Measurements from ENCODE around the gene GABBR2. TPM values are rescaled to one million over a fixed set of nuclear protein-coding genes. Genes with fewer than 3 reads are reported as not detected.

GABBR2 gene
- total and polyA plus RNA-seq, 2 of the 8 experiments (the other 6 are each of a cell fraction or from before 2014, with no cell fraction given) = 0.50 to 1.2 TPM

GRCh38 chr9:98484162-98484561 is 224.6 kb downstream of the GABBR2 start:
- Histone ChIP-seq H3K18ac (ENCODE audit: extremely low read depth, low read length) (no peak overlapping the region), H3K56ac (replicated peaks; ENCODE audit: insufficient read length, low read depth, low read length) (no peak overlapping the region), H3K4ac (replicated peaks; ENCODE audit: insufficient read length, low read depth, low read length) (no peak overlapping the region), H3K4me1 (replicated peaks in 1 of 4; ENCODE audit: control insufficient read depth in 3 of 4, insufficient read depth in 4 of 4, low read length in 3 of 4) (peaks cover 0 to 2% (median 0%) of the 10 kb centered on the region in 4 experiments; a peak in 1 of 7 replicates), H3K9ac (replicated peaks in 1 of 4; ENCODE audit: extremely low read depth in 1 of 4, low read depth in 3 of 4, low read length in 3 of 4) (no peak overlapping the region), H2BK5ac (ENCODE audit: low read depth, low read length) (no peak overlapping the region), H2AK5ac (ENCODE audit: low read depth, low read length) (no peak overlapping the region), H3K9me3 (ENCODE audit: insufficient read depth in 2 of 2, low read depth in 1 of 2, low read length in 1 of 2) (no peaks in the 10 kb centered on the region), H4K5ac (ENCODE audit: insufficient read length, low read depth, low read length) (no peak overlapping the region), H2BK15ac (ENCODE audit: low read length) (no peak overlapping the region), H4K20me1 (replicated peaks in 1 of 2; ENCODE audit: control insufficient read depth in 1 of 2, insufficient read depth in 2 of 2, low read length in 2 of 2) (no peaks in the 10 kb centered on the region), H3K23me2 (ENCODE audit: low read depth, low read length) (peaks cover 4% of the 10 kb centered on the region; the same call in 1 of the 2 replicates), H3K27ac (ENCODE audit: low read depth, low read length) (no peak overlapping the region), H2BK12ac (ENCODE audit: low read depth, low read length) (no peak overlapping the region), H2BK20ac (ENCODE audit: low read length) (no peak overlapping the region), H3K27me3 (replicated peaks in 1 of 4; ENCODE audit: control insufficient read depth in 3 of 4, extremely low read depth in 1 of 4, insufficient read depth in 3 of 4, low read length in 3 of 4) (no peaks in the 10 kb centered on the region; a peak in 1 of 7 replicates), H4K91ac (replicated peaks; ENCODE audit: insufficient read length, low read length) (no peak overlapping the region), H3K4me2 (ENCODE audit: insufficient read depth in 1 of 2, low read depth in 2 of 2, low read length in 2 of 2) (no peak overlapping the region), H2AFZ (ENCODE audit: low read length) (no peak overlapping the region), H3K14ac (ENCODE audit: insufficient read length) (no peak overlapping the region), H2BK120ac (replicated peaks; ENCODE audit: low read depth, low read length) (no peak overlapping the region), H3K36me3 (ENCODE audit: control insufficient read depth in 2 of 4, insufficient read depth in 4 of 4, low read length in 3 of 4) (no peaks in the 10 kb centered on the region), H4K8ac (ENCODE audit: extremely low read depth, insufficient read depth, low read length) (no peak overlapping the region), H3K79me2 (ENCODE audit: control insufficient read depth in 1 of 2, insufficient read depth in 2 of 2, low read length in 2 of 2) (no peaks in the 10 kb centered on the region), H3K4me3 (ENCODE audit: extremely low read depth in 1 of 4, insufficient read depth in 2 of 4, low read depth in 3 of 4, low read length in 4 of 4) (no peak overlapping the region), H3K23ac (ENCODE audit: insufficient read length) (no peak overlapping the region), H3K79me1 (ENCODE audit: low read depth, low read length) (no peaks in the 10 kb centered on the region)
- WGBS, 2 experiments (ENCODE audit: extremely low coverage in 1 of 2, insufficient coverage in 1 of 2, insufficient read length in 1 of 2, insufficient replicate concordance in 2 of 2, low coverage in 1 of 2, low lambda C conversion rate in 2 of 2, missing lambda C conversion rate in 1 of 2) = 87% methylated on average over 5 of the region's 5 CpGs; no CpG with 5 or more reads in 1 of the 2 experiments
- DNase-seq (ENCODE audit: low read depth in 1 of 2, low spot score in 2 of 2) = no peak
- ChIA-PET POLR2A (ENCODE audit: partially characterized antibody) (interaction anchor here (2.0 kb wide), 1 partner anchor 11 kb away, joined by 5 read pairs; no protein-coding TSS in a partner anchor), CTCF (ENCODE audit: partially characterized antibody) (interaction anchor here (1.0 to 1.1 kb wide), 2 partner anchors 8 to 17 kb away, joined by 4 read pairs; no protein-coding TSS in a partner anchor)
- FAIRE-seq = no peak
- TF ChIP-seq CHD1 (IDR thresholded peaks at IDR 0.05; ENCODE audit: low read depth, low read length) (no peak), SIN3A (conservative IDR thresholded peaks at IDR 0.05 in 1 of 2, IDR thresholded peaks at IDR 0.05 in 1 of 2; ENCODE audit: low read depth in 1 of 2, low read length in 2 of 2) (no peak), EP300 (IDR thresholded peaks at IDR 0.05; ENCODE audit: borderline replicate concordance in 1 of 2, low read depth in 2 of 2, low read length in 2 of 2) (no peak), PHF8 (conservative IDR thresholded peaks at IDR 0.05; ENCODE audit: low read depth, low read length) (no peak), KDM1A (IDR thresholded peaks at IDR 0.05; ENCODE audit: borderline replicate concordance, low read length) (no peak), CBX5 (IDR thresholded peaks at IDR 0.05; ENCODE audit: low read depth, low read length) (no peak), YY1 (IDR thresholded peaks at IDR 0.05; ENCODE audit: low read depth, low read length) (no peak), MAX (IDR thresholded peaks at IDR 0.05) (no peak)

Data from H1 (cell line).